Skeletal muscle cell (primary cell): ENCODE data around the gene NFATC2.

Source experiments
- DNase-seq: peaks from one replicate; pipeline ENCODE4 v3.0.0-alpha.2; 2010; ENCODE audit warnings: low read depth
- H3K4me3 ChIP-seq: 2 replicates; pipeline ENCODE4 v1.5.1; 2011; ENCODE audit warnings: low read depth, mild to moderate bottlenecking, control low read depth, low read length, moderate library complexity

The NFATC2 gene

GRCh38 chr20:51338692-51339440 lies 203.7 kb downstream of the NFATC2 start:
- DNase-seq: no peak

GRCh38 chr20:51337126-51337805 lies 205.3 kb downstream of the NFATC2 start:
- no peak for DNase-seq

More at GRCh38 chr20:51338692-51339440, 203.7 kb downstream of the NFATC2 start:
- no peak overlapping the region for H3K4me3 ChIP-seq

More at GRCh38 chr20:51337126-51337805, 205.3 kb downstream of the NFATC2 start:
- no peak overlapping the region for H3K4me3 ChIP-seq
